Right lobe of liver (tissue), 4 donors: ENCODE measurements around the gene MICOS13.

Source experiments
- CTCF ChIP-seq, 4 donors: fragments of 200-600 bp in 3 of 4; fragments of 450-650 bp in 1 of 4; IDR thresholded peaks; one replicate each; pipeline versions ENCODE4 v1.5.1 to v1.8.0; 2016 to 2022; ENCODE audit warnings: antibody characterized with exemption in 4 of 4, mild to moderate bottlenecking in 2 of 4
- POLR2A ChIP-seq: fragments of 450-650 bp; IDR thresholded peaks from one replicate; pipeline ENCODE4 v1.6.1; 2017; ENCODE audit warnings: antibody characterized with exemption, mild to moderate bottlenecking
- donor health status: DM: no; HTN: no; CAD: no.
- donor health status: DM: no; HTN: no; CAD: no.
- donor health status: DM: no; HTN: yes; CAD: no.

DNA sequence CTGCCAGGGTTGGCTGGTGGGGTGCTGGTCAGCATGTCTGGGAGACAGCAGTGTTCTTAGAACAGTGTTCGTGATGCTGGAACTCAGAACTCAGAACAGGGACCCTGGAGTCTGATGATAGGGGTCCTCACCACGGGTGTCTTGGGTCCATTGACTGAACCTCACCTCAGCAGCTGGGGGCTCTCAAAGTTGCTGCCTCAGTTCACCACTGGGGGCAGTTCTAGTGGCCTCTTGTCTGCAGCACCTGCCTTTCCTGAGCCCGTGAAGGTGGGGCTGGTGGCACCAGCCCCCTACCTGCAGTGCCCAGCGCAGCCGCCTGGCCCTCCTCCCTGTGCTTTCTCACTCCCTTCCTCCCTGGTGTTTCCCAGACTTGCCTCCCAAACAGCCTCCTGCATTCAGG lies 29.0 kb downstream of the MICOS13 start:
- no peak for TF ChIP-seq CTCF (IDR thresholded peaks at IDR 0.05)
- TF ChIP-seq POLR2A, result no peak
